ENCODE measurements around the gene TMCC1.

DNA sequence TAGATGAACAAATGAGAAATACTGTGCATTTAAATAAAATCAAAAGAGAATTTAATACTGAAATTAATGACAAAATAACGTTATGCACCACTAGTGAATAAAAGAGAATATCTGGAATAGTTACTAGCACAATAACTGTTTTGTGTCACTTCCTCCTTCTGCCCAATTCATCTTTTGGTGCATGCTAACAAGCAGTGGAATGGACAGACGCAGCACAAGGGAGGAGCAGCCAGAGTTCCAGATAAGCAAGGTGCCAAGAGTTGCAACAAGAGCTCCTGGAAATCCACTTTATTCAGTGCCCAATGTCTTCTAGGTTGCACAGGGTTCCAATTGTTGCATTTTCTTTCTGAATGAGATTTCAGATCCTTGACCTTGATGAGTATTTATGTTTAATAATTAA lies 220.5 kb downstream of the TMCC1 start:
- TF ChIP-seq CTCF (IDR thresholded peaks at IDR 0.05) (no peak), EZH2 (IDR thresholded peaks at IDR 0.05; ENCODE audit: borderline replicate concordance, insufficient read depth, low read depth, low read length, poor library complexity, severe bottlenecking) (no peak)

Data from B cell (primary cell).